ENCODE measurements around the gene ZFY. TPM values are rescaled to one million over a fixed set of nuclear protein-coding genes. Genes with fewer than 3 reads are reported as not detected.

Gene ZFY
- not detected in 2 replicates for polyA plus RNA-seq (2012; rRNA removed)
- polyA plus RNA-seq (2012; cell fraction: cytosol; rRNA removed), result not detected in 2 replicates
- polyA plus RNA-seq (2012; cell fraction: nucleus; rRNA removed), result not detected in 2 replicates

GRCh38 chrY:2934861-2935715 lies at the start of gene ZFY:
TSS of gene ZFY (plus strand) at chrY:2935381. CDS start at chrY:2953937, 18,556 bp downstream.
- TF ChIP-seq MXI1 (IDR thresholded peaks at IDR 0.05; ENCODE audit: low read depth, low read length), result no peak
- no peak for TF ChIP-seq NRF1 (IDR thresholded peaks at IDR 0.05; ENCODE audit: low read depth, low read length)
- TF ChIP-seq USF1 (IDR thresholded peaks at IDR 0.05; ENCODE audit: borderline replicate concordance, low read depth), result no peak
- no peak for TF ChIP-seq RCOR1 (IDR thresholded peaks at IDR 0.05; ENCODE audit: low read length)
- no peak for TF ChIP-seq USF2 (IDR thresholded peaks at IDR 0.05; ENCODE audit: borderline replicate concordance, low read depth, low read length)
- TF ChIP-seq POLR2AphosphoS5 (IDR thresholded peaks at IDR 0.05; ENCODE audit: low read depth, low read length), result no peak
- TF ChIP-seq SIN3A (IDR thresholded peaks at IDR 0.05; ENCODE audit: borderline replicate concordance, low read depth, low read length), result no peak
- no peak for TF ChIP-seq GATA2 (CRISPR knock-in tag; IDR thresholded peaks at IDR 0.05)
- TF ChIP-seq CTCF (IDR thresholded peaks at IDR 0.05), result no peak
- TF ChIP-seq ELF1 (IDR thresholded peaks at IDR 0.05), result no peak
- no peak for TF ChIP-seq RAD21 (IDR thresholded peaks at IDR 0.05; ENCODE audit: low read length)
- TF ChIP-seq TCF12 (IDR thresholded peaks at IDR 0.05), result no peak
- no peak for TF ChIP-seq TEAD4 (IDR thresholded peaks at IDR 0.05; ENCODE audit: borderline replicate concordance, insufficient read depth)
- Histone ChIP-seq H3K9ac (no peak within 1 kb of the TSS), H4K20me1 (ENCODE audit: insufficient read depth) (no peaks in the 10 kb centered on the region), H3K27me3 (ENCODE audit: insufficient read depth) (no peaks in the 10 kb centered on the region), H3K4me1 (ENCODE audit: control insufficient read depth in 1 of 2, insufficient read depth in 2 of 2, low read depth in 1 of 2, low read length in 1 of 2) (no peaks in the 10 kb centered on the region), H3K4me2 (no peak within 1 kb of the TSS), H3K36me3 (replicated peaks in 1 of 2; ENCODE audit: control insufficient read depth in 1 of 2, insufficient read depth in 2 of 2, low read length in 1 of 2) (no peaks in the 10 kb centered on the region), H3K79me2 (ENCODE audit: insufficient read depth) (no peaks in the 10 kb centered on the region), H3K4me3 (ENCODE audit: low read depth in 2 of 2, low read length in 1 of 2) (no peak within 1 kb of the TSS), H3F3A (replicated peaks; ENCODE audit: insufficient read depth) (no peaks in the 10 kb centered on the region), H3K9me3 (no peaks in the 10 kb centered on the region), H2AFZ (ENCODE audit: low read depth) (no peak within 1 kb of the TSS), H3K9me2 (no peaks in the 10 kb centered on the region), H3K27ac (ENCODE audit: low read depth in 2 of 2, low read length in 1 of 2) (no peak within 1 kb of the TSS)
- ChIA-PET POLR2A (no interaction called here), CTCF (no interaction called here)
- no peak for DNase-seq
- no CpG with 5 or more reads among the region's 91 CpGs for WGBS (ENCODE audit: low lambda C conversion rate)

- DNase-seq, result no peak
- no peaks in the 10 kb centered on the region for H3K36me3 ChIP-seq (replicated peaks in 1 of 2; ENCODE audit: control insufficient read depth in 1 of 2, insufficient read depth in 2 of 2, low read length in 1 of 2)
- H3K27me3 ChIP-seq (ENCODE audit: insufficient read depth), result no peaks in the 10 kb centered on the region
- no peaks in the 10 kb centered on the region for H3K4me1 ChIP-seq (ENCODE audit: control insufficient read depth in 1 of 2, insufficient read depth in 2 of 2, low read depth in 1 of 2, low read length in 1 of 2)
- POLR2A ChIA-PET, result no interaction called here
- H3K4me3 ChIP-seq (ENCODE audit: low read depth in 2 of 2, low read length in 1 of 2), result no peak overlapping the region
- CTCF ChIA-PET, result no interaction called here
- H3K9ac ChIP-seq, result no peak overlapping the region
- no peaks in the 10 kb centered on the region for H3K79me2 ChIP-seq (ENCODE audit: insufficient read depth)
- no peak overlapping the region for H2AFZ ChIP-seq (ENCODE audit: low read depth)
- WGBS (ENCODE audit: low lambda C conversion rate), result no CpG with 5 or more reads among the region's 3 CpGs
- no peaks in the 10 kb centered on the region for H3K9me2 ChIP-seq
- no peaks in the 10 kb centered on the region for H4K20me1 ChIP-seq (ENCODE audit: insufficient read depth)
- no peak overlapping the region for H3K4me2 ChIP-seq
- no peak overlapping the region for H3K27ac ChIP-seq (ENCODE audit: low read depth in 2 of 2, low read length in 1 of 2)
- no peaks in the 10 kb centered on the region for H3K9me3 ChIP-seq
- no peaks in the 10 kb centered on the region for H3F3A ChIP-seq (replicated peaks; ENCODE audit: insufficient read depth)
- TF ChIP-seq TAF1 (IDR thresholded peaks at IDR 0.05; ENCODE audit: borderline replicate concordance, low read depth, low read length) (no peak), POLR2AphosphoS5 (IDR thresholded peaks at IDR 0.05; ENCODE audit: low read depth, low read length) (no peak), NFIC (IDR thresholded peaks at IDR 0.05; ENCODE audit: borderline replicate concordance) (no peak), CTCF (IDR thresholded peaks at IDR 0.05) (no peak), SMC3 (IDR thresholded peaks at IDR 0.05; ENCODE audit: low read depth, low read length) (no peak), FOXM1 (IDR thresholded peaks at IDR 0.05; ENCODE audit: low read depth) (no peak), USF2 (IDR thresholded peaks at IDR 0.05; ENCODE audit: borderline replicate concordance, low read depth, low read length) (no peak), ZBTB33 (IDR thresholded peaks at IDR 0.05; ENCODE audit: borderline replicate concordance, low read depth) (no peak)
These were observed 49.3 kb upstream of the ZFY start for GRCh38 chrY:2885880-2886279.

All from SK-N-SH (cell line).